DOHH2 (cell line): ENCODE measurements around the gene CACNA1D.

ENCODE experiments used
- H3F3A ChIP-seq: fragments of 200-600 bp; sonication (generic), shearing (Covaris generic); 2 replicates; pipeline ENCODE4 v1.6.0; 2016; ENCODE audit warnings: antibody characterized with exemption, mild to moderate bottlenecking; ENCODE audit not compliant: control insufficient read depth, insufficient read depth
- H3K27ac ChIP-seq: fragments of 200-600 bp; sonication (generic); 2 replicates; pipeline ENCODE4 v1.5.1; 2014; ENCODE audit warnings: low read depth, mild to moderate bottlenecking, low read length, moderate library complexity
- H3K27me3 ChIP-seq: fragments of 200-600 bp; sonication (generic); 2 replicates; pipeline ENCODE4 v1.6.1; 2014; ENCODE audit warnings: mild to moderate bottlenecking, low read length, mixed read lengths; ENCODE audit not compliant: control insufficient read depth
- H3K36me3 ChIP-seq: fragments of 200-600 bp; sonication (generic); 2 replicates; pipeline ENCODE4 v1.6.1; 2014; ENCODE audit warnings: mild to moderate bottlenecking, low read length, moderate library complexity, mixed read lengths; ENCODE audit not compliant: control insufficient read depth
- H3K4me1 ChIP-seq: fragments of 200-600 bp; sonication (generic); 2 replicates; pipeline ENCODE4 v1.6.1; 2014; ENCODE audit warnings: mild to moderate bottlenecking, low read length, mixed read lengths; ENCODE audit not compliant: control insufficient read depth
- H3K4me2 ChIP-seq: fragments of 200-600 bp; sonication (generic); 2 replicates; pipeline ENCODE4 v1.6.0; 2014; ENCODE audit warnings: mild to moderate bottlenecking, low read length, moderate library complexity
- H3K4me3 ChIP-seq: fragments of 200-600 bp; sonication (generic); 2 replicates; pipeline ENCODE4 v1.5.1; 2014; ENCODE audit warnings: mild to moderate bottlenecking, low read length, mixed read lengths
- H3K79me2 ChIP-seq: fragments of 200-600 bp; sonication (generic); 2 replicates; pipeline ENCODE4 v1.6.1; 2014; ENCODE audit warnings: mild to moderate bottlenecking, low read length, mixed read lengths; ENCODE audit not compliant: control insufficient read depth
- H3K9me2 ChIP-seq: fragments of 200-600 bp; sonication (generic); replicated peaks from 2 replicates; pipeline ENCODE4 v1.6.1; 2014; ENCODE audit warnings: mild to moderate bottlenecking, low read length, mixed read lengths; ENCODE audit not compliant: control insufficient read depth
- H3K9me3 ChIP-seq: fragments of 200-600 bp; sonication (generic); 2 replicates; pipeline ENCODE4 v1.6.1; 2014; ENCODE audit warnings: antibody characterized with exemption, low read length, mixed read lengths; ENCODE audit not compliant: control insufficient read depth, insufficient read depth
- H4K20me1 ChIP-seq: fragments of 200-600 bp; sonication (generic); 2 replicates; pipeline ENCODE4 v1.6.0; 2014; ENCODE audit warnings: low read depth, mild to moderate bottlenecking, antibody characterized with exemption, low read length, moderate library complexity; ENCODE audit not compliant: control insufficient read depth, insufficient read depth
- EZH2phosphoT487 ChIP-seq: fragments of 200-600 bp; sonication (generic); IDR thresholded peaks from 2 replicates; pipeline ENCODE4 v1.6.1; 2017; ENCODE audit warnings: borderline replicate concordance, mild to moderate bottlenecking, antibody characterized with exemption, low read length, moderate library complexity, mixed read lengths
- TF ChIP-seq, protein P1 (sequence below): fragments of 200-600 bp; sonication (generic); IDR thresholded peaks from one replicate; pipeline ENCODE4 v1.5.1; 2014; ENCODE audit warnings: antibody characterized with exemption, mild to moderate bottlenecking, low read depth, low read length; ENCODE audit not compliant: poor library complexity, severe bottlenecking

Gene CACNA1D

DNA sequence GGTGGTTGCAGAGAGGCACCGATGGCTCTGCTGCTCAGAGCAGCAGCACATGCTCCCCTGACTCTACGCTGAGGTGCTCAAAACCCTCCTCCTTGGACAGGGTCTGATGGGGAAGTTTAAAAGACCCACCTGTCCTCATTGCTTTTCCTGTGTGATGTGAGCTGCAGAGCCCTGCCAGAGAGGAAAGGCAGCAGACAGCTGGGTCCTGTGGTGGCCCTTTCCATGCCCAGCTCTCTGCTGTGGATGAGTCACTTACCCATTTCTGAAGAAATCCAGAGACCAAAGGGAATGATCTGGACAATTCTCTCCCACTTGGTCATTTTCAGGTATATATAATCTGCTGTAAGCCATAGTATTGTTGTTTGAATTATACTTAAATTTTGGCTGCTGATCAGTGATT lies 230.2 kb downstream of the CACNA1D start:
- H3F3A ChIP-seq: no peaks in the 10 kb centered on the region
- no peaks in the 10 kb centered on the region; the same call in 1 of the 2 replicates for H3K27me3 ChIP-seq
- no peak overlapping the region for H3K4me3 ChIP-seq
- no peaks in the 10 kb centered on the region for H3K4me1 ChIP-seq
- no peak overlapping the region for H3K27ac ChIP-seq
- H3K9me3 ChIP-seq: no peaks in the 10 kb centered on the region
- TF ChIP-seq, protein P1, sequence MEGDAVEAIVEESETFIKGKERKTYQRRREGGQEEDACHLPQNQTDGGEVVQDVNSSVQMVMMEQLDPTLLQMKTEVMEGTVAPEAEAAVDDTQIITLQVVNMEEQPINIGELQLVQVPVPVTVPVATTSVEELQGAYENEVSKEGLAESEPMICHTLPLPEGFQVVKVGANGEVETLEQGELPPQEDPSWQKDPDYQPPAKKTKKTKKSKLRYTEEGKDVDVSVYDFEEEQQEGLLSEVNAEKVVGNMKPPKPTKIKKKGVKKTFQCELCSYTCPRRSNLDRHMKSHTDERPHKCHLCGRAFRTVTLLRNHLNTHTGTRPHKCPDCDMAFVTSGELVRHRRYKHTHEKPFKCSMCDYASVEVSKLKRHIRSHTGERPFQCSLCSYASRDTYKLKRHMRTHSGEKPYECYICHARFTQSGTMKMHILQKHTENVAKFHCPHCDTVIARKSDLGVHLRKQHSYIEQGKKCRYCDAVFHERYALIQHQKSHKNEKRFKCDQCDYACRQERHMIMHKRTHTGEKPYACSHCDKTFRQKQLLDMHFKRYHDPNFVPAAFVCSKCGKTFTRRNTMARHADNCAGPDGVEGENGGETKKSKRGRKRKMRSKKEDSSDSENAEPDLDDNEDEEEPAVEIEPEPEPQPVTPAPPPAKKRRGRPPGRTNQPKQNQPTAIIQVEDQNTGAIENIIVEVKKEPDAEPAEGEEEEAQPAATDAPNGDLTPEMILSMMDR: no peak
- no peak for TF ChIP-seq EZH2phosphoT487
- H3K36me3 ChIP-seq: no peaks in the 10 kb centered on the region
- H3K4me2 ChIP-seq: no peak overlapping the region
- H3K79me2 ChIP-seq: no peaks in the 10 kb centered on the region
- H4K20me1 ChIP-seq: no peaks in the 10 kb centered on the region
- H3K9me2 ChIP-seq: no peaks in the 10 kb centered on the region

DNA sequence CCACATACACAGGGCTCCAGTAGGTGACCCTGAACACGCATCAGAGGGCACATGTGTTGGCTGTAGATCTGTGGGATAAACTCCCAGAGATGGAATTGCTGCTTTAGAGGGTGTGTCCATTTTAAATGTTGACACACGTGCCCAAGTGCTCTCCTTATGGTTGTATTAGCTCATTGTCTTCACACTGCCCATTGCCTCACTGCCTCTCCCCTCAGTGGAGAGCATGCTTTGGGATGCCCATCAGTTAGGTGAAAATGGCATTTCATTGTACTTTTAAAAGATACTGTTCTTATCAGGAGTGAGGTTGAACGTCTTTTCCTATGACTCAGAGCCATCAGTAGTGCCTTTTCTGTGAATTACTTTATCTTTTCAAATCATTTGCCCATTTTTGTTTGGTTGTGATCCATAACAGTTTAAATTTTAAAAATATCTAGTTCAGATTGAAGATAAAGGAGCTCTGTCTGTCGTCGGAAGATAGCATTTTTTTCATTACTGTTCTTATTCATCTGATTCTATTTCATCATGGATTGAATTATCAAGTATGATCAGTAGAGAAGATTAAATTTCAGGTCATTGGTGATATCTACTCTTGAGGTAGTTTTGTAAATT lies 231.1 kb downstream of the CACNA1D start:
- Histone ChIP-seq H3K36me3 (no peaks in the 10 kb centered on the region), H3K79me2 (no peaks in the 10 kb centered on the region), H3K27me3 (no peaks in the 10 kb centered on the region; the same call in 1 of the 2 replicates), H3K4me2 (no peak overlapping the region), H4K20me1 (no peaks in the 10 kb centered on the region), H3K27ac (no peak overlapping the region), H3K4me1 (no peaks in the 10 kb centered on the region), H3K9me3 (no peaks in the 10 kb centered on the region), H3K4me3 (no peak overlapping the region), H3F3A (no peaks in the 10 kb centered on the region), H3K9me2 (no peaks in the 10 kb centered on the region)
- TF ChIP-seq, protein P1: no peak
- TF ChIP-seq EZH2phosphoT487: no peak

DNA sequence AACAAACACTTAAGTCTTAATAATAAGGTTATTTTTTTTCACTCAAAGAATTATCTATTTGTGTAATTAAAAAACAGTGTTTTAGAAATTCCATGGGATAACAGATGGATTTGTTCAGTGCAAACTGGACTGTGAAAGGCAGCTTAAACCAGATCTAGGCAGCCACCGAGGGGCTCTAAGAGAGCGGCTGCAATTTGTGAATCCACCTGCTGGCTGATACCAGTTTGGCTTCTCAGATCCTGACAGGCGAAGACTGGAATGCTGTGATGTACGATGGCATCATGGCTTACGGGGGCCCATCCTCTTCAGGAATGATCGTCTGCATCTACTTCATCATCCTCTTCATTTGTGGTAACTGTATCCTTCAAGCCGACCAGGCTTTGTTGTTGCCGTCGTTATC lies 232.2 kb downstream of the CACNA1D start:
- Histone ChIP-seq H3K27me3 (no peaks in the 10 kb centered on the region; the same call in 1 of the 2 replicates), H4K20me1 (no peaks in the 10 kb centered on the region)

More for the DNA sequence above, 232.2 kb downstream of the CACNA1D start:
- Histone ChIP-seq H3K27ac (no peak overlapping the region), H3F3A (no peaks in the 10 kb centered on the region), H3K36me3 (no peaks in the 10 kb centered on the region), H3K4me1 (no peaks in the 10 kb centered on the region), H3K9me2 (no peaks in the 10 kb centered on the region), H3K4me3 (no peak overlapping the region), H3K9me3 (no peaks in the 10 kb centered on the region), H3K4me2 (no peak overlapping the region), H3K79me2 (no peaks in the 10 kb centered on the region)
- TF ChIP-seq, protein P1: no peak
- TF ChIP-seq EZH2phosphoT487: no peak
